GM21717 (cell line): Measurements from ENCODE around the gene SEC11C.
"Not testable (repeated sequence)": the region's sequence is repeated elsewhere in the genome, so short reads cannot be mapped to it uniquely, and the experiment has no call there.

Experiments
- ATAC-seq: cut with Tn5 transposase; IDR thresholded peaks from one replicate; pipeline ENCODE4 v1.9.1; 2021; ENCODE audit warnings: mild to moderate bottlenecking, moderate library complexity; ENCODE audit not compliant: unreplicated experiment

Gene SEC11C

DNA sequence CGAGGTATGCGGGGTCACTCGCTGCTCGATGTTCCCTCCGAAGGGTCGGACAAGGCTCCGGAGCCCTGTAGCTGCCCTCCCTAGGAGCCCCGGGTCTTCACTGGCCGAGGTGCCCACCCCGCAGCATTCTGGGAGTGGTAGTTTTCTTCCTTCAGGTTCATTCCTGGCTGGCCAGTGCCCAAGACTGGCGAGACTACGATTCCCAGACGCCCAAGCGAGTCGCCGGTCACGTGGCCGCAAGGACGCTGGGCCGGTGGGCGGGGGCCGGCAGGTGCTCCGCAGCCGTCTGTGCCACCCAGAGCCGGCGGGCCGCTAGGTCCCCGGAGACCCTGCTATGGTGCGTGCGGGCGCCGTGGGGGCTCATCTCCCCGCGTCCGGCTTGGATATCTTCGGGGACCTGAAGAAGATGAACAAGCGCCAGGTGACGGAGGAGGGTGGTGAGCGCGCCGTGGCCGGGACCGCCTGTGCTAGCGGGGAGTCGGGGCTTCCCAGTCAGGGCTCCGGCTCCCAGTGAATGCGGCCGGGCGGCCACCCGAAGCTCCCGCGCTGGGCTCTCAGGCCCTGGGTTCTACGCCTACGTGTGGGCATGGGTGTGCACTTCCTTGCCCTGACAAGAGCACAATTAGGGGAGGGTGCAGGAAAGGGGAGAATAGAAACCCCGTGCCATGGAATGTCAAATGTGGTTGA, at the start of gene SEC11C:
SEC11C (plus strand) TSS at position 270 of the 687 bp plus-strand sequence; CDS start at position 335, 65 bp downstream.
- peak; percentile 80 for ATAC-seq

DNA sequence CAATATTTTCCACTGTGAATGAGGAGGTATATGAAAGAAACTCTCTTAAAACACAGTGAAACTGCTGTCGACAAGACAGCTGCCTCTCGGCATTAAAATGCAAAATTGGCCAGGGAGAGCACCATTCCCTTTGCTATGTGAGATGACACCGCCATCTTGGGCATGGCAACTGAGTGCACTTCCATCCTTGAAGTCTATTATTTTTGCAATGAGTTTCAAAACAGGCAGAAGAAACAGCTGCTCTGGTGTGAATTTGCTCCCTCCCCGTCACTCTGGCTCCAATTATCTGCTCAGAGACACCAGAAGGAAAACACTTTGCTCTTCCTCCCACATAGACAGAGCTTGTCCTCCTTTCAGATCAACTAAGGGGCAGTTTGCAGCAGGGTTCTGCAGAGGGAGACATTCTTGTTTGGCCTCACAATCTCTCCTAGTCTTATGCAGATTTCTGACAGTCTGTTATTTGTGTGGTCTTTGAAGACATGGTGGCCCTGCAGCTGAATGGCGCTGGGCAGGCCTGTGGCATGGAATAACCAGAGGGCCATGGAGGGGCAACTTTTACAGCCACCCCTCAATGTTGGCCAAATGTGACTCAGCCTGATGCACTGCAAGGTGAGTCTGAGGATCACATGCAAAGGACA, 48.6 kb upstream of the SEC11C start:
- ATAC-seq = no peak

DNA sequence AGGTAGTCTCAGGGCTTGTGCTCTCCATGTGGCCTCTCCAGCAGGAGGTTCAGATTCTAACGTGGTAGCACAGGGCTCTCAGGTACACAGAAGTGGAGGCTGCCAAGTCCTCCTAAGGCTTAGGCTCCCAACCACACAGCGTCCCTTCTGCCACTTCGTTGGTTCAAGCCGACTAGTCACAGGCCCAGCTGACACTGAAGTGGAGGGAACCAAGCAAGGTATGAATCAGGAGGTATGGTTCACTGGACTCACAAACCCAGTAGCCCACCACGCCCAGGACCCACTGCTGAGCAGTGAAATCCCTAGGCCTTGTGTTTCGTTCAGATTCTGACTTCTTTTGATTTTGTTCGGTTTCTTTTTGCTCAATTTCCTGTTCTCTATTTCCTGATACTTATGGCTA, 46.0 kb upstream of the SEC11C start:
- no peak for ATAC-seq

DNA sequence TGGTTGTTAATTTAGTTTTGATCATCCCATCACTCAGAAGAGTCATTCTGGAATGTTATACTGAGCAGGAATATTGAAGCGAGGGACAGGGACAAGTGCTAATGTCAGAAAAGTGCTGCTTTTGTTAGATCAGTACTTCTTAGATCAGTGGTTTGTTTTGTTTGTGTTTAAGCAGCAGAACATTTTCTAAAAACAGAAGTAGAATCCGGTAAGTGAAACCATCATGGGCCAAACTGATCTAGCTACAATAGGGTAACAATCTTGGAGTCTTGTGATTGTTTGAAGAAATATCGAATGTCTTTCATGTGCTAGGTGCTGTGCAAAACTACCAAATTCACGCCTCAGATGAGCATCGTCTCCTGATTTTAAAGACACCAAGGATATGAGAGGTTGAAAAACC, 45.1 kb upstream of the SEC11C start:
- no peak for ATAC-seq

DNA sequence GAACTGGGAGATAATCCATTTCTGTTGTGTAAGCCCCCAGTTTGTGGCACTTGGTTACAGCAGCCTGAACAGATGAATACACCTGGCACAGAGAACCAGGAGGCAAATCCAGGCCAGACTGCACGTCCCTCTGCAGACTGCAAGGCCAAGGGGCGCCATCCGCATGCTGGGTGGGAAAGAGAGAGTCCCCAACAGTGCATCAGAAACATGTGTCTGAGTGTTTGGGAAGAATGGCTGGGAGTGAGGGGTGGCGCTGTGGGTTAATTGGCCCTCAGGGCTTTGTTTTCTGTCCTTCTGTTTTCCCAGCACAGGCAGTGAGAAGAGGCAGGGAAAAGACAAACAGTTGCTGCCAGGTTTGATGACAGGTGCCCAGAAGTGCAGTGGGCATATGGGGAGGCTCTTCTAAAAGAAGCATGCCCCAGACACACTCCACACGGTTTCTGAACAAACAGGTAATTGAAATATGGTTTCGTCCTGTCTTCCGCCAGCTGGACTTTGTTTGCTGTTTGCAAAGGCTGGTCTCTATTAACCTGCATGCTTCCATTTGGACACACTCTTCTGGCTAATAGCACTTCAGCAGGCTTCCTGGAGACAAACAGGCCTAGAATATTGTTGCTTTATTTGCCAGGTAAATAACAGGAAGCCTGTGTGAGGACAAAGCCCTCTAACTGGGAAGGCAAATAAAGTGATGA, 43.4 kb upstream of the SEC11C start:
- ATAC-seq = no peak

DNA sequence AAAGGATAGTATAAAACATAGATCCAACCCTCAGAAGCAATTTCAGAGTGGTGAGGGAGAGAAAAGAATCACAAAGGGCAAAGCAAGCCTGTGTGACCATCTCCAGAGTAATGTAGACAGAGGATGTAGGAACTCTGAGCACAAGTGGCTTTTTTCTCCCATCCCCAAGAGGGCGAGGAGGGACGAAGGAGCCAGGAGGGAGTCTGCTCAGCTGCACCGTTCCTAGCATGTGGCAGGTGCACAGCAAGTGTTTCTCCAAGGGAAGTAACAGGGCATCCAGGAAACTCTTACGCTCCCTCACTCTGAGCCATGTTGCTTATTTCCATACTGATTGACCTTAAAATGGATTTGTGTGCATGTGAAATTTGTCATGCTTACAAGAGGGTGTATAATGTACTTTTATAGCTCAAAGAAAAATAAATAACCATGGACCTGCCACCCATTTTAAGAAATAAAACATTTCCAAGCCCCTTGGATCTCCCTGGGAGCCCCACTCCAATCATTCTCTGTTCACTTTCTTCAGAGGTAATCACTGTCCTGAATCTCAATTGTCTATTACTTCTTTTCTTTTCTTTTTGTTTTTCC, 37.8 kb upstream of the SEC11C start:
- ATAC-seq = no peak

DNA sequence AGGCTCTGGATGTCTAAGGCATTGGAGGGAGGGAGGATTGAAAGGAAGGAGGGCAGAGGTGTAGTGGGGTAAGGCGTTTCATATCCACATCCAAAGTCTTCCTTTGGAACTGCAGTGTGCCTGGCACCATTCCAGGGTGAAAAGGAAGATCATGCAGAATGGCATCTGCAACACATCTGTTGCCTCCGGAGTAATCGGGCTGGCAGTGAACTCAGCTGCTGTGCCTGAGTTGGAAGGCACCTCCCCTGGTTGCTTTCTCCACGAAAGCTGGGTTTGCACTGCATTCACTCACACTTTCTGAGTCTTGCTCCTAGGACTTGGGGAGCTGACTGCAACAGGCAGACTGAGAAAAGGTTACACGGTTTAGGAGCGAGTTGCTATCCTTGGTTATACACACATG, 30.3 kb upstream of the SEC11C start:
- ATAC-seq = no peak

DNA sequence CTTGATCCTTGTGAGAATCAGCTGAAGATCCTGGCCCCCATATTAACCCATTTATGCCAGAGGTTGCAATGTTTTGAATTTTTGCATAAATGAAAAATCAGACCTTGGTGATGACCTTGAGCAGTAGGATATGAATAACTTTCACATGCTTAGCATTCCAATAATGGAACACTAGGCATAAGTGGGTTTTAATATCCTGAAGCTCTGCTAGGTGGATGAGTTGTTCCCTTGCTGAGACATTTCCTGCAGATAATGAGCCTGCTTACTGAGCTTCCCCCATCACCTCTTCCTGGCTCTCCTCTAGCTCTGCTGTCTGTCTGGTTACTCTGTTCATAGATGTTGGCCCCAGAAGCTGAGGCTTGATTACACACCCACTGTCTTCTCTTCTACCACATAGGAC, 25.5 kb upstream of the SEC11C start:
- no peak for ATAC-seq

DNA sequence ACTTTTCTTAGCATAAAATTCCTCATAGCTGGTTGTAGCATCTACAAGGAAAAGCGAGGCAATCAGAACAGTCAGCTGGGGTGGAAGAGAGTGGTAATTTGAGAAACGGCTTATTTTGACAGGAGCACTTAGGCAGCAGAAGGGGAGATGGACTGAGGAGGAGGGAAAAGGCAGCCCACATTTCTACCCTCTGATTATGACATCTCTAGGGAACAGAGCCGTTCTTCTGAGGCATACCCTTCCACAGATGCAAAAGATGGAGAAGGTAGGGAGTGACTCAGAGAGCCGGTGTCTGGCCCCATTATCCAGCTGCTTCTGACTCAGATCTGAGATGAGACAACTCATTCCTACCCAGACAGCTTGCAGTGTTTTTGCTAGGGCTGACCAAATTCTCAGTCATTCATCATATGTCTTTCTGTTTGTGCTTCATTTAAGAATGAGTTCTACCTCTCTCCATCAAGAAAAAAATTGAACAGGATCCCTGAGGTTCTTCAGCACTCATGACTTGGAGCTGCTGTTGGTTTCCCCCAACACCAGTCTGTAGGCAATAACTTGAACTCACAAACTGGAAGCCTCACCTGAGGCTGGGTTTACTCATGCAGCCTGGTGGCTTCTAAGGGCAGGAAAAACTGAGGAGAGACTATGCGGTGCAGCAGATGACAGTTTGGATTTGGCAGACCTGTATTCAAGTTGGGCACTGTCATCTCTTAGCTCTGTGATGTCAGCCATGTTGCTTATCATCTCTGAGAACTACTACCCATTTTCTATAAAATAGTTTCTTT, 15.9 kb upstream of the SEC11C start:
- ATAC-seq = peak; percentile 73

DNA sequence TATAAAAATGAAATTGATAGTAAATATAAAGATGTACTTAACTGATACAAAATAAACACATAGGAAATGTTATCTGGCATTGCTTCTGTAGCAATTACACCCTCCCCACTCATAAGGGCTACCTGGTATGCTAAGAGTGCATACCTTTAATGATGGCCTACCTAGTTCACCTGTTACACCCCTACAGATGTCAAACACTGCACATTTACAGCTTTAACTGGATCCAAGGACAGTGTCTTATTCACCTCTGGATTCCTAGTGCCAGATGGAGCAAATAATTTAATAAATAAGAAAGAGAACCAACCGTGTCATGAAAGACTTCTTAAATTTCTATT, 15.3 kb upstream of the SEC11C start:
- ATAC-seq = no peak

DNA sequence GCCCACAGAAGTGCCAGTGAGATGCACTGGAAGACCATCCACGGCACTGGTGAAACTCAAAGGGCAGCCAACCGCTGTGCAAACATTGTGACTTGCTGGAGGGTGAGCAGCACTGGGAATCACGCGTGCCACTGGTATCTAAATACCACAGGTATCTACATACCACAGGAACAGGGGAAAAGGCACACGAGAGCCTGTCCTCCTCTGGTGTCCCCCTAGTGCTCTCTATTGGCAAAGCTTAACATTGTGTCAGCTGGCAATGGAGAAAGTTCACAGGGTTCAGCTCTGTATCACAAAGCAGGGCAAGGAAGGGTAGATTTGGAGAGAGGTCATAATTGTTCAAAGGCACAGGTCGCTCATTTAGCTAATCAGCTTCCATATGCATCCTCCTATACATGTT, 12.6 kb upstream of the SEC11C start:
- ATAC-seq = no peak

DNA sequence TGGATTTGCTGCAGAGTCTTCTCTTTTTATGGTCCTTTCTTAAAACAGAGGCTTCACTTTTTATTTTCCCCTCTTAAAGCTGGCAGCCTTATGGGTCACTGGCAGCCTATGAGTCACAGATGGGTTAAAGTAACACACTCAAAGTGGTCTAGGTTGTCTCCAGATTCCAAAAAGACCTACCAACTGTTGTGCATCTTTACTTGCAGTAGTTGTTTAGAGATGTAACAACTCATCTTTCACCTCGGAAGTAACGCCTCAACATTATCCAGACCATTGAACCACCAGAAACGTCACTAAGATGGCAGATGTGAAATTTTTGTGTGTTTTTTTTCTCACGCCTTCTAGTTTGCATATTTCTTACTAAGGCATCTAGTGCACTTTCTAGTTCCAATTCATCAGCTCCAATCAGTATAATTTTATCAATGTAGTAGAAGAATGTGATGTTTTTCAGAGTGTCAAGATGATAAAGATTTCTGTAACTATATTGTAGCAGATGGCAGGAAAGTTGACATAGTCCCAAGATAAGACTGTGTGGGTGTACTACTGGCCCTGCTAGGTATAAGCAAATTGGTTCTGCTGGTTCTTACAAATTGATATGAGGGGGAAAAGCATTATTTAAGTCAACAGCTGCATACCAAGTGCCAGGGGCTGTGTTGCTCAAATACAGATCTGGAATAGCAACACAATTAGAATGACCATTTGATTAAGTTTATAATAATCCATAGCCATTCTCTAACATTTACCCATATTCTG, 9.6 kb upstream of the SEC11C start:
- no peak for ATAC-seq

DNA sequence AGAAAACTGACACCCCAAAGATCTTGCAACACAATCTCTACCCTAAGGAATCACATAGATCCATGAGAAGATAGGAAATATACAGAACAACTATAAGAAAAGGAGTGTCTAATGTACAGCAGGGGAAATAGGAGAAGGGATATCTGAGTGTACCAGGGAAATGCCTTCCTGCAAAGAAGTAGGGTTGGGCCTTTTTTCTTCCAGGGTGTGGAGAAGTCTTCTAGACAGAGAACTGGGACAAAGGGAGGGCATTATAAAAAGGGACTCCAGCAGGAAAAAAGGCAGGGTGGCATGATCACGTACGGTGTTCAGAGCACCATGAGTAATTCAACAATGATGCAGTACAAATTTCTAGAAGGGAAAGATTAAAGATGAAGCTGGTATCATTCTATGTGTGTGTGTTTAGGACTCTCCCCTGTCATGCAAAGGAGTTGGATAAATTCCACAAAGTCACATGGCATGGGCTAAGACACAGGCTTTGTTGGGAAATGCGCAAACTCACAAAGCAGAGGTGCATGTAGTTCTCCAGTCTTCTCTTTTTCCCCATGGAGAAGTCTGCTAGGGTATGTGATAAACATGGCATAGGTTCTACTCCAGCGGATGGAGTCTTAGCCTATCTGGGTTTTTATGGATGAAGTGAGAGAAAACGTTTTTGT, 6.7 kb upstream of the SEC11C start:
- ATAC-seq = no peak

DNA sequence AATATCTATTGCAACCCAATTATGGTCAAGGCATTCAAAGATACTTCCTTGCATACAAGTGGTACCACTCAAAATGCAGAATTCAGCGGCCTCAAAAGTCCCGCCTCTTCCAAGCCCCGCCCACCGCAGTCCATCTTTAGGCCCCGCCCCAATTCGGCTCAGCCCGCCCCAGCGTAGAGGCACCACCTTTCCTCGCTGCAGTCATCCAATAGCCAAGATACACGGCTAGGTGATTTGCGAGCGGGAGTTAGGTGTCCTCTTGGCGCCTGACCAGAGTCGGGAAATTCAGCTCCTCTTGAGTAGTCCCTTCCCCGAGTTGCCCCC, 431 bp upstream of the SEC11C start:
- peak; percentile 70 for ATAC-seq

DNA sequence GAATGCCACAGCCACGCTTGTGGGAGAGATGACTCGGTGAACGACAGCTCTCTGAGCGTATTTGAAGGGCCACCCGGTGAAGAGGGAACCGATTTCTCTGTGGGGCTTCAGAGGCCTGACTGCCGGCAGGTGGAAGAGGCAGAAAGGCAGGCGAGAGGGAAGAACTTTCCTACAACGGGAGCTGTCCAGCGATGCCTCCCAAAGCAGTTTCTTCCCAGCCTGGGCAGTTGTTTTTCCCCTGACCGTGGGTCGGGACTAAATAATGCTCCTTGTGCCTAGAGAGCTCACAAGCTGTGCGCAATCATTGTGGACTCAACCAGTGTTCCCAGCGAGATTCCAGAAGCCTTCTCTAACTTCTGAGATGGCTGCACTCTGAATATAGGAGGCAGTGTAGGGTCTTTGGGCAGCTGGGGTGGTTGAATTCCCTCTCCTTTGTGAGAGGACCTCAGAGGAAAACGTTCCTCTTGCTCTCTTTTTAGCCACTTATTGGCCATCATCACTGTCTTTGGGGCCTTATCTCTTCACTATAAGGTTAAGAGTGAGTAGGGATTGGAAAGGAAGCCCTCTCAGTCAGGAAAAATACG, 710 bp downstream of the SEC11C start:
- no peak for ATAC-seq

DNA sequence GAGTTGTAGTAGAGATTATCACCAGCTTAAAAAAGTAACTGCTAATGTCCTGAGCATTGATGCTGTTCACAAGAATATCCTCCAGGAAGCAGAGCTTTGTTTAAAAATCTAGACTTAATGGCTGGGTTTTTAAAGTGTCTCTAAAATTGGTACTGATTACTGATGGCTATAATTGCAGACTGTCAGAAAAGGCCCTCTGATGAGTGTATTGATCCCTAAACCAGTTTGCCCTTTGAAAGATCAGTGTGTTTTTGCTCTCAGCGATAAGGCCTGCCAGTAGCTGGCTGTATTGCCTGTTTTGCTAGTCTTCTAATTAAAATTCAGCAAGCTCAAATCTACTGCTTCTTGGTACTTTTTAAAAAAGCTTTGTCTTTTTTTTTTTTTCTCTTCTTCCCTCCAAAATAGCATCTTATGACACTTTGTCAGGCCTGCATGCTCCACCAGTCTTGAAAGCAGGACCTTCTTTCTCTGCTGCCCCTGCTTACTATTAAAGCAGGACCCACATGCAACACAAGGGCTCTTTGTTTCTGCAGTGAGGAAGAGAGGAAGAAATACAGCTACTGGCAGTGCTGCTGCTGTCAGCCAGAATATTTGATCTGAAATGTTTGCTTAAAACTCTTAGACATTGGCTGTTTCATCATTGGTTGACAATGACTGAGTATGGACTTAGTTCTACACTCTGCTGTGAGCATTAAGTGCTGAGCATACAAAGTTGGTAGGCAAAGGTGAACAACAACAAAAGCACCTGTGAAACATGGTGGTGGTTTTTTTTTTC, 1.8 kb downstream of the SEC11C start:
- ATAC-seq = no peak

DNA sequence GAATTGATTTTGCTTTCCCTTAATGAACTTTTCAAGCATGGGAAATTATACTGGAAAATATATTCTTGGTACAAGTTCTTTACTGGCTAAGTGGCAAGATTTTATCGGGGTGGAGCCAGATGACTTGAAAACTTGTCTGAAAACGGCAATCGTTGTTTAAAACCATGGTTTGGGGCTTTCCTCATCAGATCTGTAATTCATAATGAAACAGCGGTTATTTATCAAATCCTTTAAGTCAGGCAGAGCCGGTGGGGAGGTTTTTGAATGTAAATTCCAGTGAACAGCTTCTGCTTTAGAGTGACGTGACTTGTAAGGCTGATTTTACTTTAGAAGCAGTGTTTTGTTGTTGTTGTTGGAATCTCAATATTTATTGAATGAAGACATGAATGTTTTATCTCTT, 2.6 kb downstream of the SEC11C start:
- no peak for ATAC-seq

DNA sequence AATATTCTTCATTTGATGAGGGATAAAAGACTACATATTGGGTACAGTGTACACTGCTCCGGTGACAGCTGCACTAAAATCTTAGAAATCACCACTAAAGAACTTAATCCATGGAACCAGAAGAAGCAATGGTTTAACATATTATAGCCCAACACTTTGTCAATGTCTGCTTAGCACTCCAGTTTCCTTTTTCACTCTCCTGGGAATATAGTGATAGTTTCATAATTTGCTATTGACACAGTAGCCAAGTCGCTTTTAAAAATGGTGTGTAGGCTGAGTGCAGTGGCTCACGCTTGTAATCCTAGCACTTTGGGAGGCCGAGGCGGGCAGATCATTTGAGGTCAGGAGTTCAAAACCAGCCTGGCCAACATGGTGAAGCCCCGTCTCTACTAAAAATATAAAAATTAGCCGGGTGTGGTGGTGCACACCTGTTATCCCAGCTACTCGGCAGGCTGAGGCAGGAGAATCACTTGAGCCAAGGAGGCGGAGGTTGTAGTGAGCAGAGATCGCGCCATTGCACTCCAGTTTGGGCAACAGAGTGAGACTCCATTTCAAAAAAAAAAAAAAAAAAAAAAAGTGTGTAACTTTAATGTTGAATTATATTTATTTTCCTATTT, 3.2 kb downstream of the SEC11C start:
- ATAC-seq = not testable (repeated sequence)

DNA sequence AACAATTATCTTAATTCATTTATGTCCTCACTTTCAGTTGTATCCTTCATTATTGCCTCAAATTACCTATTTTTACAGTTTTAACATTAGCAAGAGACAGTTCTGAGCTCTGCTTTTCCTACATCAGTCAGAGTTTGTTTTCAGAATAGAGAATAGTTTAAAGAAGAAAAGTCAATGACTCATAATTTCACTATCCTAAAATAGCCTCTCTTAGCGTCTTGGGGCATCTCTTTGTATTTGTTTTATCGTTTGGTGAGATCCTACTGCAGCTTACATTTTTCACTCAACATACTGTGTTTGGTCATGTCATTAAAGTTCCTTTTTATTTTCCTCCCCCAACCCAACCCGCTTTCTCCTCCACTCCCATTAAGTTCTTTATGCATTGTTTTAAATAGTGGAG, 3.8 kb downstream of the SEC11C start:
- peak; percentile 19 for ATAC-seq
